Measurements from ENCODE around the gene BICC1. TPM values are rescaled to one million over a fixed set of nuclear protein-coding genes. Genes with fewer than 3 reads are reported as not detected.

Gene BICC1
- total RNA-seq, 1 experiment from 2014 or later, result 0.52 TPM

- no peak for DNase-seq (ENCODE audit: extremely low read depth, low read depth)
Observed at GRCh38 chr10:58514111-58514770, 1.6 kb downstream of the BICC1 start.

GRCh38 chr10:58515291-58515941 is 2.7 kb downstream of the BICC1 start:
- no peak for DNase-seq (ENCODE audit: extremely low read depth, low read depth)

GRCh38 chr10:58516119-58516518 is 3.4 kb downstream of the BICC1 start:
- DNase-seq (ENCODE audit: extremely low read depth, low read depth), result no peak

- no peak for DNase-seq (ENCODE audit: extremely low read depth, low read depth)
Observed at GRCh38 chr10:58516671-58517070, 4.0 kb downstream of the BICC1 start.

GRCh38 chr10:58517081-58517480 is 4.4 kb downstream of the BICC1 start:
- DNase-seq (ENCODE audit: extremely low read depth, low read depth), result no peak

GRCh38 chr10:58517491-58518355 is 5.1 kb downstream of the BICC1 start:
- no peak for DNase-seq (ENCODE audit: extremely low read depth, low read depth)

- DNase-seq (ENCODE audit: extremely low read depth, low read depth), result no peak
Observed at GRCh38 chr10:58518775-58519174, 6.1 kb downstream of the BICC1 start.

- DNase-seq (ENCODE audit: extremely low read depth, low read depth), result no peak
Observed at GRCh38 chr10:58529077-58529728, 16.5 kb downstream of the BICC1 start.

GRCh38 chr10:58531084-58531695 is 18.5 kb downstream of the BICC1 start:
- peak; percentile 66 for DNase-seq (ENCODE audit: extremely low read depth, low read depth)

- DNase-seq (ENCODE audit: extremely low read depth, low read depth), result no peak
Observed at GRCh38 chr10:58535311-58535710, 22.6 kb downstream of the BICC1 start.

- no peak for DNase-seq (ENCODE audit: extremely low read depth, low read depth)
Observed at GRCh38 chr10:58543141-58543540, 30.5 kb downstream of the BICC1 start.

GRCh38 chr10:58544135-58544534 is 31.5 kb downstream of the BICC1 start:
- no peak for DNase-seq (ENCODE audit: extremely low read depth, low read depth)

- no peak for DNase-seq (ENCODE audit: extremely low read depth, low read depth)
Observed at GRCh38 chr10:58545427-58545826, 32.8 kb downstream of the BICC1 start.

- no peak for DNase-seq (ENCODE audit: extremely low read depth, low read depth)
Observed at GRCh38 chr10:58546137-58546536, 33.5 kb downstream of the BICC1 start.

GRCh38 chr10:58546722-58547445 is 34.2 kb downstream of the BICC1 start:
- DNase-seq (ENCODE audit: extremely low read depth, low read depth), result no peak

GRCh38 chr10:58547963-58548362 is 35.3 kb downstream of the BICC1 start:
- DNase-seq (ENCODE audit: extremely low read depth, low read depth), result no peak

- no peak for DNase-seq (ENCODE audit: extremely low read depth, low read depth)
Observed at GRCh38 chr10:58554316-58554715, 41.6 kb downstream of the BICC1 start.

GRCh38 chr10:58555170-58555929 is 42.7 kb downstream of the BICC1 start:
- no peak for DNase-seq (ENCODE audit: extremely low read depth, low read depth)

- DNase-seq (ENCODE audit: extremely low read depth, low read depth), result no peak
Observed at GRCh38 chr10:58555930-58556311, 43.2 kb downstream of the BICC1 start.

Data from NCI-H460 (cell line).